ENCODE data around the gene C1orf141.
"Not testable (repeated sequence)": the region's sequence is repeated elsewhere in the genome, so short reads cannot be mapped to it uniquely, and the experiment has no call there.

Gene C1orf141

DNA sequence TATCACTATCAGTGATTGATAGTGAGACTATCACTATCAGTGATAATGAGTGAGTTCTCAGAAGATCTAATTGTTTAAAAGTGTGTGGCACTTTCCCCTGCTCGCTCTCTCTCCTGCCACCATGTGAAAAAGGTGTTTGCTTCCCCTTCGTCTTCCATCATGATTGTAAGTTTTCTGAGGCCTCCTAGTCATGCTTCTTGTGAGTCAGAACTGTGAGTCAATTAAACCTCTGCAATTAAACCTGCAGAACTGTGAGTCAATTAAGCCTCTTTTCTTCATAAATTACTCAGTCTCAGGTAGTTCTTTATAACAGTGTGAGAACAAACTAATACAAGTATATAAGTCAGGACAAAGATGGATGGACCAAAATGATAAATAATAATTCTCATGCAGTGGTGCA is 24.5 kb upstream of the C1orf141 start:
- TF ChIP-seq, protein P1, sequence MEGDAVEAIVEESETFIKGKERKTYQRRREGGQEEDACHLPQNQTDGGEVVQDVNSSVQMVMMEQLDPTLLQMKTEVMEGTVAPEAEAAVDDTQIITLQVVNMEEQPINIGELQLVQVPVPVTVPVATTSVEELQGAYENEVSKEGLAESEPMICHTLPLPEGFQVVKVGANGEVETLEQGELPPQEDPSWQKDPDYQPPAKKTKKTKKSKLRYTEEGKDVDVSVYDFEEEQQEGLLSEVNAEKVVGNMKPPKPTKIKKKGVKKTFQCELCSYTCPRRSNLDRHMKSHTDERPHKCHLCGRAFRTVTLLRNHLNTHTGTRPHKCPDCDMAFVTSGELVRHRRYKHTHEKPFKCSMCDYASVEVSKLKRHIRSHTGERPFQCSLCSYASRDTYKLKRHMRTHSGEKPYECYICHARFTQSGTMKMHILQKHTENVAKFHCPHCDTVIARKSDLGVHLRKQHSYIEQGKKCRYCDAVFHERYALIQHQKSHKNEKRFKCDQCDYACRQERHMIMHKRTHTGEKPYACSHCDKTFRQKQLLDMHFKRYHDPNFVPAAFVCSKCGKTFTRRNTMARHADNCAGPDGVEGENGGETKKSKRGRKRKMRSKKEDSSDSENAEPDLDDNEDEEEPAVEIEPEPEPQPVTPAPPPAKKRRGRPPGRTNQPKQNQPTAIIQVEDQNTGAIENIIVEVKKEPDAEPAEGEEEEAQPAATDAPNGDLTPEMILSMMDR (IDR thresholded peaks at IDR 0.05; ENCODE audit: low read depth, low read length, missing control alignments), result no peak
- no peak overlapping the region for H3K4me3 ChIP-seq (replicated peaks; ENCODE audit: low read depth, low read length)
- DNase-seq (ENCODE audit: extremely low read depth, low read depth), result no peak

DNA sequence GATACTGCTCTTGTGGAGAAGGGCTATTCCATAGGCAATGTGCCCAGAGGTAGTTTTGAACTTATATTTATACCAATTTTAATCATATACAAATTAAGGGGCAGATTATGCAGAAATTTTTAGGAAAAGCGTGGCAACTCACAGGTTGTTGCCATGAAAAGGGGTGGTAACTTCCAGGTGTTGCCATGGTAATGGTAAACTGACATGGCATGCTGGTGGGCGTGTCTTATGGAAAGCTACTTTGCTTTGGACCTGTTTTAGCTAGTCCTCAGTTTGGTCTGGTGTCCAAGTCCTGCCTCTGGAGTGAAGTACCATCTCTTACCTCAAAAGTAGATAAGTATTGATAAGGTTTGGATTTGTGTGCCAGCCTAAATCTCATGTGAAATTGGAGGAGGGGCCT is 23.6 kb upstream of the C1orf141 start:
- no peak overlapping the region for H3K4me3 ChIP-seq (replicated peaks; ENCODE audit: low read depth, low read length)
- TF ChIP-seq, protein P1 (IDR thresholded peaks at IDR 0.05; ENCODE audit: low read depth, low read length, missing control alignments), result no peak
- no peak for DNase-seq (ENCODE audit: extremely low read depth, low read depth)

DNA sequence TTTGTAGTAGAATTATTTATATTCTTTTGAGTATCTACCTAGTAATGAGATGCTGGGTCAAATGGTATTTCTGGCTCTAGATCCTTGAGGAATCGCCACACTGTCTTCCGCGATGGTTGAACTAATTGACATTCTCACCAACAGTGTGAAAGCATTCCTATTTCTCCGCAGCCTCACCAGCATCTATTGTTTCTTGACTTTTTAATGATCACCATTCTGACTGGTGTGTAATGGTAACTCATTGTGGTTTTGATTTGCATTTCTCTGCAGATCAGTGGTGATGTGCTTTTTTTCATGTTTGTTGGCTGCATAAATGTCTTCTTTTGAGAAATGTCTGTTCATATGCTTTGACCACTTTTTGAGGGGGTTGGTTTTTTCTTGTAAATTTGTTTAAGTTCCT is 16.2 kb upstream of the C1orf141 start:
- no peak overlapping the region for H3K4me3 ChIP-seq (replicated peaks; ENCODE audit: low read depth, low read length)
- TF ChIP-seq, protein P1 (IDR thresholded peaks at IDR 0.05; ENCODE audit: low read depth, low read length, missing control alignments), result no peak
- DNase-seq (ENCODE audit: extremely low read depth, low read depth), result no peak

DNA sequence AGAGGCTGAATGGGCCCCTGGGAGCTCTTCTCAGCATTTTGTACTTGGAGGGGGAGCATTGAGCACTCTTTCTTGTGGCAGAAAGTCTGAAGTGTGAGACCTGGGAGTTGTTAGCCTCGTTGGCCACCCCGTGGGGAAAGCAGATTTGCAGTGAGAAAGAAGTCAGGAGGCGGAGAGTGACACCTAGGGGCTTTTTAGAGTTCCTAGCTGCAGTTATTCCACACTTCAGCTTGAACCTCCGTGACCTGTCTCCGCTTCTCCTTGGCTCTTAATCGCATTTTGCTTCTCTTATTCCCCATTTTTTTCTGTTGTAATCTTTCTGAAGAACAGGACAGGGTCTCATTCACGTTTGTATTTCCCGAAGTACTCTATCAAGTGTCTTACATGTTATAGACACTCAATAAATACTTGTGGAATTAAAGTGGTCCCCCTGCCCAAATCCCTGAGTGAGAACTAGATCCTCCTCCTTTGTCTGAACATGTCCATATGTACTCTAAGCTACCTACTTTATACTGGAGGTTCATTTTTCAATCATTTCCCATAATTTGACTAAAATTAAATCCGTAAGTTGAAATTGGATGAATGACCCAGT is 14.5 kb upstream of the C1orf141 start:
- H3K4me3 ChIP-seq (replicated peaks; ENCODE audit: low read depth, low read length), result no peak overlapping the region
- DNase-seq (ENCODE audit: extremely low read depth, low read depth), result peak; percentile 45
- TF ChIP-seq, protein P1 (IDR thresholded peaks at IDR 0.05; ENCODE audit: low read depth, low read length, missing control alignments), result peak; percentile 64

DNA sequence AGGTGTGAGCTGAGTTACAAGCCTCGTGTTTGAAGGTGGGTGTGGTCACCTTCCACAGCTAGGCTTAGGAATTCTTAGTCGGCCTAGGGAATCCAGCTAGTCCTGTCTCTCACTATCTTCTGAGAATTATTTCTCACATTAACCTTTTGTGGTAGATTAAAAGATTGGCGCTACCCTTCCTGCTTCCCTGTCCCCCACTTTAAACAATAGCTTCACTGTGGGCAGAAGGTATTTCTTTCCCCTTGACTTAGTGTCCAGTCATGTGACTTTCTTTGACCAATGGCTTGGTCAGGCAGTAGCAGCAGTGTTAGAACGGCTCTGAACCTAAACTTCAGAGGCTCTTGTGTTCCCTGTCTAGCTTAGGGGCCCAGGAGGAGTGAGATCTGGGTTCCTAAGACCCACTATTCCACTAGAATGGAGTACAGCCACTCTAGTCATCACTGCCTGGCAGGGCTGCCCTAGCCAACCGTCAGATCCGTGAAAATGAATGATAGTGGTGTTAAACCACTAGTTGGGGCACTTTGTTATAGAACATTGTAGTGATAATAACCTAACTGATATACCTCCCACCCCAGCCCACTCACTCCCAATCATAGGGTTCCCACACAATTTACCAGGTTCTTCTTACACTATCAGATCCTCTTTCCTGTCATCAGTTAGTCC is 13.9 kb upstream of the C1orf141 start:
- TF ChIP-seq, protein P1 (IDR thresholded peaks at IDR 0.05; ENCODE audit: low read depth, low read length, missing control alignments), result no peak
- no peak overlapping the region for H3K4me3 ChIP-seq (replicated peaks; ENCODE audit: low read depth, low read length)
- DNase-seq (ENCODE audit: extremely low read depth, low read depth), result no peak

DNA sequence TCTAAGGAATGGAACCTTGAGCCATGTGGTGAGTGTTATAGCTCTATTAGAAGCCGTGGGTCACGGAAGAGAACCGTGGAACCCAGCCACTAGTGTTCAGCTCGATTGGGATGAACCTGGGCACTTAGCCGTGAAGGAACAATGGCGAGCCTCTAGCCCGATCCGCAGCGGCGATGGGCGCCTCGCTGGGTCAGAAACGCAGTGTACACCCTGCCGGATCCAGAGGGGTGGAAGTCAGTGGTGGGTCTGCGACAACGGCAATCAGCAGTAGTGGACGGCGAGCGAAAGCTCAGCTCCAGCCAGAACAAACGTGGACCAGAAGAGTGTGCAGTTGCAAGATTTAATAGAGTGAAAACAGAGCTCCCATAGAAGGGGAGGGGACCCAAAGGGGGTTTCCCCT is 13.2 kb upstream of the C1orf141 start:
- H3K4me3 ChIP-seq (replicated peaks; ENCODE audit: low read depth, low read length); DNase-seq (ENCODE audit: extremely low read depth, low read depth): not testable (repeated sequence)

DNA sequence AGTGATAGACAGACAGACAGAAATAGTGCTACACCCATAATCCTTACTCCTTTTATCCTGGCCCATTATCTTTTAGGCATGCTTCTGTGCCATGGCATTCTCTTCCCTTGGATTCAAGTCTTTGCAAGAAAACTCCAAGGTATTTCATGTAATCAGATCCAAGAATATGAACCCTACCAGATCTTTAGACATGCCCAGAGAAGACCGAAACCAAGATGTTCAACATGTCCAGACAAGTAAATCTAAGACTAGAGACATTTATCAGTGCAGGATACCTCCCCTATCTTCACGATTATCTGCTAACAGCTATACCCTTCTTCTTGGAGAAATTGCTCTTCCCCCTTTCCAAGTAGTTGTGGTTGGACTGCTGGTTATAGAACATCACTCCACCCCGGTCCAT is 11.8 kb upstream of the C1orf141 start:
- no peak for DNase-seq (ENCODE audit: extremely low read depth, low read depth)
- TF ChIP-seq, protein P1 (IDR thresholded peaks at IDR 0.05; ENCODE audit: low read depth, low read length, missing control alignments), result no peak
- no peak overlapping the region for H3K4me3 ChIP-seq (replicated peaks; ENCODE audit: low read depth, low read length)

Measured in HFF-Myc (cell line).